H9 (cell line): ENCODE results near the gene SLC45A1. TPM values are rescaled to one million over a fixed set of nuclear protein-coding genes. Genes with fewer than 3 reads are reported as not detected.

Experiments used
- DNase-seq: peaks from one replicate; pipeline ENCODE4 v3.0.0-alpha.2; 2017
- H2AFZ ChIP-seq: one replicate; pipeline ENCODE4 v1.6.1; 2013; ENCODE audit warnings: mild to moderate bottlenecking, low read length, control low read depth, moderate library complexity
- H2AK5ac ChIP-seq: 2 replicates; pipeline ENCODE4 v1.6.1; 2013; ENCODE audit warnings: low read length, control low read depth, mixed read lengths; ENCODE audit not compliant: insufficient read length
- H2BK120ac ChIP-seq: one replicate; pipeline ENCODE4 v1.6.1; 2013; ENCODE audit warnings: low read depth, mild to moderate bottlenecking, low read length, control low read depth, inconsistent platforms; ENCODE audit not compliant: poor library complexity, severe bottlenecking
- H2BK12ac ChIP-seq: 2 replicates; pipeline ENCODE4 v1.6.1; 2013; ENCODE audit warnings: low read length, control low read depth, mixed read lengths, low read depth; ENCODE audit not compliant: insufficient read length
- H2BK15ac ChIP-seq: 2 replicates; pipeline ENCODE4 v1.6.1; 2013; ENCODE audit warnings: low read depth, low read length, control low read depth
- H2BK20ac ChIP-seq: one replicate; pipeline ENCODE4 v1.6.1; 2013; ENCODE audit warnings: low read depth, mild to moderate bottlenecking, low read length, control low read depth, inconsistent platforms; ENCODE audit not compliant: poor library complexity, severe bottlenecking
- H2BK5ac ChIP-seq: 2 replicates; pipeline ENCODE4 v1.6.1; 2013; ENCODE audit warnings: low read length, control low read depth, mixed read lengths; ENCODE audit not compliant: insufficient read length
- H3K14ac ChIP-seq: 2 replicates; pipeline ENCODE4 v1.6.1; 2013; ENCODE audit warnings: low read length, control low read depth; ENCODE audit not compliant: insufficient read depth
- H3K18ac ChIP-seq: 2 replicates; pipeline ENCODE4 v1.6.1; 2013; ENCODE audit warnings: low read depth, mild to moderate bottlenecking, mixed read lengths, low read length, control low read depth; ENCODE audit not compliant: insufficient read length
- H3K23ac ChIP-seq: 2 replicates; pipeline ENCODE4 v1.6.1; 2013; ENCODE audit warnings: low read length, control low read depth, mixed read lengths, low read depth; ENCODE audit not compliant: insufficient read length
- H3K23me2 ChIP-seq: 2 replicates; pipeline ENCODE4 v1.6.1; 2013; ENCODE audit warnings: low read depth, mild to moderate bottlenecking, mixed read lengths, low read length, control low read depth; ENCODE audit not compliant: insufficient read length, poor library complexity, severe bottlenecking
- H3K27ac ChIP-seq: 2 replicates; pipeline ENCODE4 v1.5.1; 2013; ENCODE audit warnings: low read length, control low read depth, mixed read lengths, low read depth; ENCODE audit not compliant: insufficient read length
- H3K27me3 ChIP-seq: 2 replicates; pipeline ENCODE4 v1.6.1; 2013; ENCODE audit warnings: low read length, control low read depth, inconsistent platforms; ENCODE audit not compliant: insufficient read depth
- H3K4ac ChIP-seq: 2 replicates; pipeline ENCODE4 v1.6.1; 2013; ENCODE audit warnings: low read depth, mild to moderate bottlenecking, control low read depth, inconsistent platforms, low read length, moderate library complexity
- H3K4me1 ChIP-seq: 2 replicates; pipeline ENCODE4 v1.6.1; 2013; ENCODE audit warnings: low read length, control low read depth, inconsistent platforms; ENCODE audit not compliant: insufficient read depth
- H3K4me2 ChIP-seq: 2 replicates; pipeline ENCODE4 v1.6.1; 2013; ENCODE audit warnings: low read length, control low read depth, mixed read lengths; ENCODE audit not compliant: insufficient read length, insufficient read depth
- H3K56ac ChIP-seq: 2 replicates; pipeline ENCODE4 v1.6.1; 2013; ENCODE audit warnings: low read depth, mild to moderate bottlenecking, mixed read lengths, low read length, control low read depth; ENCODE audit not compliant: insufficient read length
- H3K79me1 ChIP-seq: 2 replicates; pipeline ENCODE4 v1.6.1; 2013; ENCODE audit warnings: low read depth, mild to moderate bottlenecking, moderate library complexity, low read length, control low read depth, inconsistent platforms; ENCODE audit not compliant: insufficient read depth, poor library complexity, severe bottlenecking
- H3K79me2 ChIP-seq: 2 replicates; pipeline ENCODE4 v1.6.1; 2013; ENCODE audit warnings: low read length, control low read depth, inconsistent platforms; ENCODE audit not compliant: insufficient read depth
- H3K9ac ChIP-seq: 2 replicates; pipeline ENCODE4 v1.6.1; 2013; ENCODE audit warnings: low read length, control low read depth, mixed read lengths; ENCODE audit not compliant: insufficient read length; ENCODE audit errors: extremely low read depth
- H3K9me3 ChIP-seq: one replicate; pipeline ENCODE4 v1.6.1; 2013; ENCODE audit warnings: low read depth, low read length, inconsistent platforms; ENCODE audit not compliant: control insufficient read depth
- H3T11ph ChIP-seq: one replicate; pipeline ENCODE4 v1.6.1; 2013; ENCODE audit warnings: mild to moderate bottlenecking, low read length, control low read depth, inconsistent platforms
- H4K20me1 ChIP-seq: one replicate; pipeline ENCODE4 v1.6.1; 2013; ENCODE audit not compliant: control insufficient read depth, insufficient read length, insufficient read depth
- H4K5ac ChIP-seq: 2 replicates; pipeline ENCODE4 v1.6.1; 2013; ENCODE audit warnings: low read depth, mild to moderate bottlenecking, mixed read lengths, low read length, control low read depth; ENCODE audit not compliant: insufficient read length
- H4K8ac ChIP-seq: replicated peaks from 2 replicates; pipeline ENCODE4 v1.6.1; 2013; ENCODE audit warnings: low read length, control low read depth, mixed read lengths, low read depth; ENCODE audit not compliant: insufficient read length
- H4K91ac ChIP-seq: 2 replicates; pipeline ENCODE4 v1.6.1; 2013; ENCODE audit warnings: low read depth, mild to moderate bottlenecking, moderate library complexity, mixed read lengths, low read length, control low read depth; ENCODE audit not compliant: insufficient read length
- H3K27ac Mint-ChIP-seq, 3 experiments: 2 replicates in 2 of 3; 3 replicates in 1 of 3; pipeline ENCODE4 v1.8.0; 2020 to 2021; ENCODE audit warnings: mixed read lengths in 3 of 3, mild to moderate bottlenecking in 1 of 3, moderate library complexity in 1 of 3
- H3K27me3 Mint-ChIP-seq: 2 replicates; pipeline ENCODE4 v1.8.0; 2021; ENCODE audit warnings: low read depth, mild to moderate bottlenecking, moderate library complexity, mixed read lengths
- H3K36me3 Mint-ChIP-seq, 3 experiments: 2 replicates in 2 of 3; 3 replicates in 1 of 3; pipeline ENCODE4 v1.8.0; 2020 to 2021; ENCODE audit warnings: low read depth in 3 of 3, mixed read lengths in 3 of 3; ENCODE audit not compliant: insufficient read depth in 1 of 3
- H3K4me1 Mint-ChIP-seq, 2 experiments: 2 replicates each; pipeline ENCODE4 v1.8.0; 2020; ENCODE audit warnings: mixed read lengths in 2 of 2
- H3K4me3 Mint-ChIP-seq, 2 experiments: 2 replicates in 1 of 2; 3 replicates in 1 of 2; pipeline ENCODE4 v1.8.0; 2020 to 2021; ENCODE audit warnings: mild to moderate bottlenecking in 2 of 2, mixed read lengths in 2 of 2, moderate library complexity in 1 of 2
- H3K9me3 Mint-ChIP-seq, 2 experiments: 2 replicates in 1 of 2; 3 replicates in 1 of 2; pipeline ENCODE4 v1.8.0; 2020; ENCODE audit warnings: mild to moderate bottlenecking in 2 of 2, mixed read lengths in 2 of 2, moderate library complexity in 1 of 2
- WGBS: extraction: QIAGEN DNeasy Blood & Tissue Kit; methylation state at CpG from one replicate; pipeline ENCODE4 v1.1.7; 2013; ENCODE audit warnings: missing lambda C conversion rate, low lambda C conversion rate, mixed read lengths; ENCODE audit not compliant: insufficient read length; ENCODE audit errors: extremely low coverage; 5-methylcytosine and 5-hydroxymethylcytosine counted together
- long read RNA-seq: library from polyadenylated mRNA; unstranded; transcript quantifications from one replicate; pipeline ENCODE4 v2.0.0, GENCODE V29; 2020
- total RNA-seq: library from RNA; stranded (reverse); gene quantifications from 2 replicates; pipeline ENCODE4 v1.2.1, GENCODE V29; 2021
- TF ChIP-seq, protein P1 (sequence below): fragments of 200-600 bp; sonication (generic); conservative IDR thresholded peaks from 3 replicates; pipeline ENCODE4 v1.8.0; 2021; ENCODE audit warnings: antibody characterized with exemption, mild to moderate bottlenecking

SLC45A1 gene
- total RNA-seq: 0.63 and 1.1 TPM in 2 replicates
- long read RNA-seq, transcript SLC45A1-202 (9 exons, 2,784 nt): major isoform, 12 of 19 reads
- long read RNA-seq, partial matches to known transcripts: 1 of 19 reads
- long read RNA-seq, other reads (novel, unspliced or antisense): 6 of 19 reads

DNA sequence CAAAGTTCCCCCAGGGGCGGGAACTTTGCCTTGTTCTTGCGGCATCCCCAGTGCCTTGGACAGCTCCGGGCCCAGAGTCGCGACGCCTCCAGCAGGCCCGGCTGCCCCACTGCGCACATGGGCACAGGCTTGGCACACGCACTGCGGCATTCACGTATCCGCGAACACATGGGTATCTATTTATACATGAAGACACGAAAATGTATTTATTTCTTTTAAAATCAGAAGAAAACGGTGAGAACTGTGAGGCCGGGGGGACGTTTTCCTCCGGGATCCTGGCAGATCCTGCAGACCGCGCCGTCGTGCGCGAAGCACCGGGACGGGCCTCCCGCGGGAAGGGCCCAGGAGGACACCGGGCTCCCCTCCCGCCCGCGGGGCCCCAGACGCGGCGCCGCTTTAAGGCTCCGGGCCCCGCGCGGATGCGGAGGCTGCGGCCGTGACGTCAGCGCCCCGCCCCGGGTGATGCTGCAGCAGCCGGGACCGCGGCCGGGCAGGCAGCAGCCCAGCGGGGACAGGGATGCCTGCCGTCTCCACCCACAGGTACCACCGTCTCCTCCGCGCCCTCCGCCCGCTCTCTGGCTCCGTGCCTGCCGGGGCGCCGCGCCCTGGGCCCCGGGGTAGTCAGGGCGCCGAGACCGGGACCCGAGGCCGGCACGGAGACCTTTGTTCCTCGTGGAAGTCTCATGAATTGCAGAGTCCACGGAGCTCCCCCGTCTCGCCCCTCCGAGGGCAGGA lies at the start of gene SLC45A1:
SLC45A1 (plus strand) TSS at position 468 of the 735 bp plus-strand sequence. CDS start 6,216 bp downstream, outside the sequence.
- Histone ChIP-seq H4K91ac (no peak within 1 kb of the TSS), H3K79me1 (no peaks in the 10 kb centered on the region), H3K18ac (peak within 1 kb of the TSS; percentile 7), H2BK120ac (no peak within 1 kb of the TSS), H3K79me2 (no peaks in the 10 kb centered on the region), H3K23ac (no peak within 1 kb of the TSS), H3K4me1 (peaks cover 4% of the 10 kb centered on the region; the same call in 1 of the 2 replicates), H2BK15ac (no peak within 1 kb of the TSS), H3K27me3 (no peaks in the 10 kb centered on the region), H2BK5ac (no peak within 1 kb of the TSS), H2AFZ (no peak within 1 kb of the TSS), H3K14ac (no peak within 1 kb of the TSS), H4K20me1 (no peaks in the 10 kb centered on the region), H2BK20ac (no peak within 1 kb of the TSS), H3K9me3 (no peaks in the 10 kb centered on the region), H3K4ac (no peak within 1 kb of the TSS), H3T11ph (no peak within 1 kb of the TSS), H2AK5ac (no peak within 1 kb of the TSS), H3K23me2 (peaks cover 10% of the 10 kb centered on the region), H3K9ac (no peak within 1 kb of the TSS), H4K8ac (no peak within 1 kb of the TSS), H3K4me2 (peak within 1 kb of the TSS; percentile 42), H2BK12ac (no peak within 1 kb of the TSS), H4K5ac (no peak within 1 kb of the TSS), H3K27ac (no peak within 1 kb of the TSS), H3K56ac (no peak within 1 kb of the TSS)
- no CpG with 5 or more reads among the region's 75 CpGs for WGBS
- peak; percentile 68 for DNase-seq
- TF ChIP-seq, protein P1, sequence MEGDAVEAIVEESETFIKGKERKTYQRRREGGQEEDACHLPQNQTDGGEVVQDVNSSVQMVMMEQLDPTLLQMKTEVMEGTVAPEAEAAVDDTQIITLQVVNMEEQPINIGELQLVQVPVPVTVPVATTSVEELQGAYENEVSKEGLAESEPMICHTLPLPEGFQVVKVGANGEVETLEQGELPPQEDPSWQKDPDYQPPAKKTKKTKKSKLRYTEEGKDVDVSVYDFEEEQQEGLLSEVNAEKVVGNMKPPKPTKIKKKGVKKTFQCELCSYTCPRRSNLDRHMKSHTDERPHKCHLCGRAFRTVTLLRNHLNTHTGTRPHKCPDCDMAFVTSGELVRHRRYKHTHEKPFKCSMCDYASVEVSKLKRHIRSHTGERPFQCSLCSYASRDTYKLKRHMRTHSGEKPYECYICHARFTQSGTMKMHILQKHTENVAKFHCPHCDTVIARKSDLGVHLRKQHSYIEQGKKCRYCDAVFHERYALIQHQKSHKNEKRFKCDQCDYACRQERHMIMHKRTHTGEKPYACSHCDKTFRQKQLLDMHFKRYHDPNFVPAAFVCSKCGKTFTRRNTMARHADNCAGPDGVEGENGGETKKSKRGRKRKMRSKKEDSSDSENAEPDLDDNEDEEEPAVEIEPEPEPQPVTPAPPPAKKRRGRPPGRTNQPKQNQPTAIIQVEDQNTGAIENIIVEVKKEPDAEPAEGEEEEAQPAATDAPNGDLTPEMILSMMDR: no peak
- H3K27ac Mint-ChIP-seq: no peak within 1 kb of the TSS
- no peaks in the 10 kb centered on the region; a peak in 1 of 7 replicates for H3K36me3 Mint-ChIP-seq
- peaks cover 48% of the 10 kb centered on the region for H3K27me3 Mint-ChIP-seq
- H3K9me3 Mint-ChIP-seq: peaks cover 2 to 3% of the 10 kb centered on the region in 2 experiments; a peak in 1 of 5 replicates
- peaks cover 26 to 35% of the 10 kb centered on the region in 2 experiments for H3K4me1 Mint-ChIP-seq
- peak within 1 kb of the TSS; percentile 64 to 84 for H3K4me3 Mint-ChIP-seq
